HG03520 (cell line): ENCODE data around the gene DOK5.

Experiments
- ATAC-seq: cut with Tn5 transposase; IDR thresholded peaks from one replicate; pipeline ENCODE4 v1.9.1; 2021; ENCODE audit warnings: mild to moderate bottlenecking, moderate library complexity; ENCODE audit not compliant: unreplicated experiment

The DOK5 gene

DNA sequence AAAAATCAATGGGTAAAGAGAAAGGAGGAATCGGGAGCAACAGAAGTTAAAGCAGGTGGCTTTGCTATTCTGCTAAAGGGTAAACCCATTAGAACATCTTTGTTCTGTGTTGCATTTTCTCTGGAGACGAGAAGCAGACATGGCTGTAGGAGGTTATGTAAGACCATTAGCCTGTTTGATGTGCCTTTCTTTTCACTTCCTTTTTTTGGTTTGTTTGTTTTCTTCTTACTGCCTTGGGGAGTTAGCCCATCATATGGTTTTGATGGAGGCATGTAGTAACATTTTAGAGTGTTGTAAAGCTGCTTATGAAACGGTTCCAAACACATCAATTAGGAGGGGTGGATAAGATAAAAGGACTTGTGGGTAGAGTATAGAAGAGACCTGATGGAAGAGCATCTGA, 131.0 kb downstream of the DOK5 start:
- peak; percentile 91 for ATAC-seq

DNA sequence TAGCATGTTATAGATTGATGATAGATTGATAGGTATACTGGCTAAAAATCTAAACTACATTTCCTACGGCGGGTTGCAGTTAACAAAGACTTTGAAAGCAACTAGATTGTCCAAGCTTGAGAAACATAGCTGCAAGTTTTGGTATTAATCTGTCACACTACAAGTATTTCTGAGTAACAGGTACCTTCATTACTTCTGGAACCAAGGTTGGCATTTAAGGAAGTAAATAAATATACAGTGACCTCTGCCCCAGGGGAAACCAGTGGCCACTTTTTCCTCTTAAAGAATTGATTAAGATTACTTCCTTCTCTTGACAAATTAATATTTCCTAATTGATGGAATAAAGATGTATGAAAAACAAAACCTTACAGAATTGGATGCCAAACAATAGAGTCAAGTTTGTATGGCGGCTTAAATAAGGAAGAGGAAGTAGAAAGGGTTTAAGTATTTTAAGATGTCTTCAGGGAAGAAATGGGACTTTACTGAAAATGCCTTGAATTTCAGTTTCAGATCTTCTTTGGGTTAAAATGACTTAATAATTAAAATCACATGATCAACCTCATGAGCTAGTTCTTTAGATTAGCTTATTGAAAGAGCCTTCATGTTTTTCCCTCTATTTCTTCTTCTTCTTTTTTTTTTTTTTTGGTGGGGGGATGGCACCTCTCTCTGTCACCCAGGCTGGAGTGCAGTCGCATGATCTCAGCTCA, 132.8 kb downstream of the DOK5 start:
- ATAC-seq = no peak

GRCh38 chr20:54608943-54609342, 133.6 kb downstream of the DOK5 start:
- ATAC-seq = no peak

GRCh38 chr20:54611708-54612412, 136.5 kb downstream of the DOK5 start:
- ATAC-seq = no peak

DNA sequence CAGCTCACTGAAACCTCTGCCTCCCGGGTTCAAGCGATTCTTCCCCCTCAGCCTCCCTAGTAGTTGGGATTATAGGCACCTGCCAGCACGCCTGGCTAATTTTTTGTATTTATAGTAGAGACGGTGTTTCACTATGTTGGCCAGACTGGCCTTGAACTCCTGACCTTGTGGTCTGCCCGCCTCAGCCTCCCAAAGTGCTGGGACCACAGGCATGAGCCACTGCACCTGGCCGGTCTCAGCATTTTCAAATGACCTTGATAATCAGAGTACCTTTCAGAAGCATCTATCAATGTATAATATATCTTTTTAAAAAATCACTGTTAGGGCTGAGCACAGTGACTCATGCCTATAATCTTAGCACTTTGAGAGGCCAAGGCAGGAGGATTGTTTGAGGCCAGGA, 143.0 kb downstream of the DOK5 start:
- no peak for ATAC-seq

DNA sequence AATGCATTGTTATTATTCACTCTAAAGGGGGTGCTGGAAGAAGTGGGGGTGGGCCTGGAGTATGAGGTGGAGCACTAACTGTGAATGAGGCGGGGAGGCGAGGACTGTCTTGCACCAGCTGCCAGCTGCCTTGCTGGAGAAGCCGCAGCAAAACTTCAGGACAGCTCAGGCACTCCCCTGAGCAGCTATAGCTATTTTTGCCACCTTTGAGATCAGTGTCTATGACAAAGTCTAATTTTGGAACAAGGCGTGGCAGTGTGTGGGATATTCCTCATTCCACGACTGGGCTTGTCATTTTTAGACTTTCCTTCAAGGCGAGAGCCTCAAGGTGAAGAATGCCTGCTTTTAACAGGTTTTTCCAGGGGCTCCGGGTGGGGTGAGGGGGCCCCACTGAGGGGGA, 143.8 kb downstream of the DOK5 start:
- no peak for ATAC-seq

DNA sequence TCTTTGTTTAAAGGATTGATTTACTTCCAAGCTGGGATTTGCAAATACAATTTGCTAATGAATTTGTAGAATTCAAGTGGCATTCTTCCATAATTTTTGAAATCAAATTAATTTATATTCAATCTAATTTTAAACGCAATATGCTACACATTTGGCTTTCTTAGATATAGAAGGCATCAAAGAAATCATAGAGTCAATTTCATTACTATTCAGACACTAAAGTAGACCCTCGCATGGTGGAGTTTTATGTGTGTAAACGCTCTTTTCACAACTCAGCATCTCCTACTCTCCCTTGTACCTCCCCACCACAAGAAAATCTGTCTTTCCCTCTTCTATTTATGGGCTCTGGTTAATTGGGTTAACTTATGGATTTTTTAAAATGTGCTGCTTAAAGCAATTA, 144.3 kb downstream of the DOK5 start:
- no peak for ATAC-seq

DNA sequence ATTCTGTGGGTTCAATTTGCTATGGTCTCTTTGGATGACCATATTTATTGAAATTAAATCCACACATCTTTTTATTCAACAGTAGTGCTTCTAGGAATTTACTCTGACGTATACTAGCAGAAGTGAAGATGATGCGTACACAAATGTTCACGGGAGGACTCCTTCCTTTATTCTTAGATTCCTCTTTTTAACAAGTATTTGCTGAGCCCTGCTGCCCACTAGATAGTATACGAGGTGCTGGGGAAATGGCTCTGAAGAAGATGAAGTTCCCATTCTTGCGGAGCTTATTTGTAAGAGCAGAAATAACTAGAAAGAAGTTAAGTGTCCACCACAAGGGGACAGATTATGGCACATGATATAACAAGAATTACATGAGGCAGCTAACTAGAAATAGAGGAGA, 145.2 kb downstream of the DOK5 start:
- ATAC-seq = no peak

DNA sequence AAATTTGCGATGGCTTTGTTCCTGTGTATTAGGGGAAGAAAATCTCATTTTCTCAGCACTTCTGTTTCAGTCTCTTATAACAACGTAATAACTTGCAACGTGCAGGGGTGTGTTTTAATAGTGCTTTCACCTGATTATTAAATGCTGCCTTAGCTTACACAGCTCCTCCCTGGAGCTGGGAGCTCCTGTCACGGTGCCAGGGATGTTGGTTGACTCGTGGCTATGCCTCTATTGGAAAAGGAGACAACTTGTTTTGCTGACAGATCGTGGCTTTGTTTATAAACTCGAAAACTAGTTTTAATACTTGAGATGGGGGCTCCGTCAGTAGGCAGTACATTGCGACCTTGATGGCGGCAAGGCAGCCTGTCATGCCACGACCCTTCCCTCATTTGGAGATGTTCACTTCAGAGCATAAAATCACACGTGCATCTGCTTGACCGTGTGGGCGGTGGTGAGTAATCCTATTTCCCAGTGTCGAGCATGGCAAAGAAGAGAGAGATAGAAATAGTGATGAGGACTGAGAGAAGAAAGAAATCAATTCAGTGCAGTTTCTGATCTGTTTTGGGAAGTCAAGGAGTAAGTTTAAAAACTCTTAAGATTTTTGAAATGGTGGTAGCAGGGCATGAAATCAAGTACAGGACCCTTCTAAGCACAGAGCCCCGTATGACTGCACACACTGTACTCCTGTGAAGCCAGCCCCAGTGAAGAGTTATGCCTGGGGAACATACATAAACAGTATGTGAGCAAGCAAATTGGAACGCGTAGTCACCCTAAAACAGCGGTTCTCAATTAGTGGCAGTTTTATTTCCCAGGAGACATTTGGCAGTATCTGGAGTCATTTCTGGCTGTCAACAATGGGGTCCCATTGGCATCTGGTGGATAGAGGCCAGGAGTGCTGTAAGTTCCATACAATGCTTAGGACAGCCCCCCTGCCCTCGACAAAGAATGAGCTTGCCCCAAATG, 147.2 kb downstream of the DOK5 start:
- no peak for ATAC-seq

GRCh38 chr20:54623991-54624569, 148.7 kb downstream of the DOK5 start:
- no peak for ATAC-seq

DNA sequence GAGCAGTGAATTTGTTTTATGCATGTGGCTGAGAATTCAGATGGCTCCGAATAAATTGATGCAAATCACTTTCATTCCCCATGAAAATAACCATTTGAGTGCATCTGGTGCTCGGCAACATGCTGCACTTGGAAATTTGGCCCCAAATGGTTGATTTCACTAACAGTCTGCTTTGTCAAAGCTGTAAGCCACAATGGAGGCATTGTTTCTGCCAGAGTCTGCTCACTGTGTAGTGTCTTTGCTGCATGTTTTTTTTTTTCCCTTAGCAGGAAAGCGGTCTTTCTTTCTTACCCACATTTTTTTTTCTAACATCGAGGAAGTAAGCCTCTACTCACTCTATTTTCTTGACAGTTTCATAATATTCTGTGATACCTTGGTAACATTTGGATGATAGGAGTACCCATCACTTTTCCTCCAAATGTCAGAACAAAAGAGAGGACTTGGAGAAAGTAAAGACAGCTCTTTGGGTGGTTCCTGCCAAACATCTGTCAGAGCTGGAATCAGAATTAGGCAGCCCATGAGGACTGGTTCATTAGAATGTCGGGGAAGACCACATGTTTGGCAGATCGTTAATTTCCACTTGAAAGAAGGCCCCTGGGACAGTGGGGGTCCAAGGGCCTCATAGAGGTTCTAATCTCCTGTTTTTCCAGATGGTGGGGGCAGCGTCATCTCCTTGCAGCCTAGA, 149.5 kb downstream of the DOK5 start:
- no peak for ATAC-seq

DNA sequence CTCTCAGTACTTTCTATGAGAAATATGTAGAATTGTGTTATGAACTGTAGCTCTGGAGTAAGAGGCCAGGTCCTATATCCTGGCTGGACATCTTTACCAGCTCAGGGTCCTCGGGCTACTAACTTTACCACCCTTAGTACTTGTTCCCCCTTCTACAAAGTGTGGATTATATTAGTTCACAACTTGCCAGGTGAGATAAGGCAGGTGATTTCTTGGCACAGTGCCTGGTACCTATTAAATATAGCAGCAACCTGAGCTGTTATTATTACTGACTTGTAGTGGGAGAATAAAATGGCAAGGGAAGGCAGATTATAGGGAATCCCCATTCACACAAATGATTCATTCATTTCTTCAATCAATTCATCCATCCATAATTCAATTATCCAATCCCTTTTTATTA, 150.1 kb downstream of the DOK5 start:
- ATAC-seq = no peak

DNA sequence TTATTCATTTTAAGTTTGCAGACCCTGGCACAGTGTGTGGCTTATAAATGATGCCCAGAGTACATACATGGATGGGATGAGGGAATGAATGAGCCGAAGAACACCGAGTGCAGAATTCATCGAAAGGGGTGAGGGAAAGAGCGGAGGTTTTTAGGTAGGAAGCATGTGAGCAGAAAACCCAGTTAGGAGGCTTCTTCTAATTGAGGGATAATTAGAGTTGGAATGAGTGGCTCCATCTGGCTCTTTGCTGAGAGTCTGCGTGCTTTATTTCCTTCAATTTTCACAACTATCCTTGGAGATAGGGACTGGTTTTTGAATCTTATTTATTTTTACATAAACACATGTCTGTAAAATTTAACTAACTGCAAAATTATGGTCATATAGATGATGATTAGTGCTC, 150.7 kb downstream of the DOK5 start:
- no peak for ATAC-seq

- ATAC-seq = no peak
Measured at GRCh38 chr20:54629632-54630031, 154.2 kb downstream of the DOK5 start.

- ATAC-seq = no peak
Measured at GRCh38 chr20:54630582-54630981, 155.2 kb downstream of the DOK5 start.

DNA sequence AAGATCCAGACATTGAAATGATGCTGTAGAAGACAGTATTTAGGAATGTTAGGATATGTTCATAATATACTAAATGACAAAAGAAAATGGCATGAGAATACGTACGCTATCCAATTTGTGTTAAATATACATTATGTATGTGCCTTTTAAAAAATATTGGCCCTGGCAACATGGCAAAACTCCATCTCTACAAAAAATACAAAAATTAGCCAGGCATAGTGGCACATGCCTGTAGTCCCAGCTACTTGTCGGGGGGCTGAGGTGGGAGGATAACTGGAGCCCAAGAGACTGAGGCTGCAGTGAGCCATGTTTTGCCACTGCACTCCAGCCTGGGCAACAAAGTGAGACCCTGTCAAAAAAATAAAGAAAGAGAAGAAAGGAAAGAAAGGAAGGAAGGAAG, 155.7 kb downstream of the DOK5 start:
- no peak for ATAC-seq

- peak; percentile 99 for ATAC-seq
Measured at GRCh38 chr20:54633374-54634355, 158.3 kb downstream of the DOK5 start.

GRCh38 chr20:54636575-54636974, 161.2 kb downstream of the DOK5 start:
- no peak for ATAC-seq

GRCh38 chr20:54639941-54640340, 164.5 kb downstream of the DOK5 start:
- ATAC-seq = no peak
